ENCODE data around the gene MAST4.

Gene MAST4

GRCh38 chr5:66697796-66698564 lies 101.8 kb downstream of the MAST4 start:
- DNase-seq (ENCODE audit: low read depth in 2 of 2), result no peak

DNA sequence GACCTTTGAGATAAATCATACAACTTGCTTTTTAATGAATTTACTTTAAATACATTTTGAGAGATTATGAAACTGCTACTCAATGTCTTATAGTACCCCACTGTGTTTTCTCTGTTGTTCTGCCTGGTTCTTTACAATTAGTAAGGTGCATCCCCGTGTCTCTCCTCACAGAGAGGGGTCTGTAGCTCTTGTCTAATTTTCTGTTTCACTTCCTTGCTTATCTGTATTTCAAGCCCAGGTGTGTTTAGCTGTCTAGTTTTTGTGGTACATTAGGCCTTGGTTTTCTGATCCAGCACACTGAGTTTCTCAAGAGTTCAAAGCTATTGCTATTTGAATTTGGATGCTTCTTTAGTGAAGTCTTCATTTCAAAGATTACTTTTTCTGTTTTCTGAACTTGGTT lies 105.1 kb downstream of the MAST4 start:
- DNase-seq (ENCODE audit: low read depth in 2 of 2), result no peak

DNA sequence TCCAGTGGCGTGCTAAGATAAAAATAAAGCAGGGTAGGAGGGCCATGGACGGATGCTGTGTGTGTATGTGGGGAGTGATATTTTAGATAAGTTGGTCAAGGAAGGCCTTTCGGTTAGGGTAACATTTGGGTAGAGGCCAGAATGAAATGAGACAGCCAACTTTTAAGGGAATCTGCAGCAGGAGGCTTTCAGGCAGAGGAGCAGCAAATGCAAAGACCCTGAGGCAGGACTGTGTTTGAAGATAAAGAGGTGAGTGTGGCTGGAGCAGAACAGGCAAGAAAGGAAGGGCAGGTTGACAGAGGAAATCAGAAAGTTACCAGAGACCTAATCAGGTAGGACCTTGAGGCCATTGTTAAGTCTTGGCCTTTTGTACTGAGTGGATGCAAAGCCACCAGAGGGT lies 106.2 kb downstream of the MAST4 start:
- no peak for DNase-seq (ENCODE audit: low read depth in 2 of 2)

GRCh38 chr5:66704790-66705425 lies 108.7 kb downstream of the MAST4 start:
- DNase-seq (ENCODE audit: low read depth in 2 of 2), result no peak

DNA sequence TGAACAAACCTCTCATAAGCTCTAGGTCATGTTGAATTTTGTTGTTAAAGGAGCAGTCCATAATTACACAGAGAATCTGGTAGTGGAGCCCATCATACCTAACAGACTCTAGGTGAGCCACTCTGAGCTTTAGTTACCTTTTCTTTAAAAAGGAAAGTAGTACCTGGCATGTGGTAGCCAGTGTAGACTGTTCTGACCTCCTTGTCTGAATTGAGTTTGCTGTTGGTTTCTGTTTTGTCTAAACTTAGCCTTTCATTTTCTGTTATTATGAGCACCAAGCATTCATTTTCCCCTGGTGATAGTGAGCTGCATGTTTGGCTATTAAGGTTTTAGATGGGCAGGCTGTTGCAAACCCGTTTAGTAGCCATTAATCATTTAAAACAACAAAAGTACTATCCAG lies 112.2 kb downstream of the MAST4 start:
- no peak for DNase-seq (ENCODE audit: low read depth in 2 of 2)

DNA sequence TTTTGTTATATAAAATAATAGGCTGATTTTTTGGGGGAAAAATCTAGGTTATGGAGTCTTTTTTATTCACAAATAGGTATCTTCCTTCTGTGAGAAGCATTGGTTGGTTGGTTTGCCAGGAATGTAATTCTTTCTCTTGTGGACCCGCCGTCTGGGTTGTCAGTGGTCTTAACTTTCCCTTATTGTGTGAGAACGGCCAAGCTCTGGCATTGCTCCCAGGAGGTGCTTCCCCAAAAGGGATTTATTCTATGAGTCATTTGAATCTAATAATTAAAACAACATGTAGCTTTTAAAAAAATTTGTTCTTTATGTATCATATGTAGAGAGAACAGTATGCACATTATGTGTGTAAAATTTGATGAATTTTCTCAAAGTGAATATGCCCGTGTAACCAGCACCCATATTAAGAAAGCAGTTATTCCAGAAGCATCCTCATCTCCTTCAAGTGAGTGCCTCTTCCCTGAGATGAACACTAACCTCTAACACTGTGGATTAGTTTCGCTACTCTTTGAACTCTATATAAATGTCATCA lies 114.4 kb downstream of the MAST4 start:
- no peak for DNase-seq (ENCODE audit: low read depth in 2 of 2)

DNA sequence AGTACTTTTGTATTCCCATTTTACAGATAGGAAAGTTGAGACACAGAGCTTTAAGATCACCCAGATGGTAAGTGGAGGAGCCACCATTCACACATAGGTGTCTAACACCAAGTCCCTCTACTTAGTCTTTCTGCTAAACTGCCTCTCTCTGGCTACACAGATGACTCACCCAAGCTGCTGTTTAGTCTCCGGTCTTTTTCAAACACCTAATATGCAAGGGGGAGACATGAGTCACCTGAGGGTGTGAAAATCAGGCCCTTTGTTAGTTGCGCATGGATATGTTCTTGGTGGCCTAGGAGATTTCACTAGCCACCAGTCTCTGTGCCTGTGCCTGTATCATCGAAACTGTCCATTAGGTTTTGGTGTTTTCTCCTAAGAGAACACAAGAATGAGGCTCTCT lies 117.8 kb downstream of the MAST4 start:
- DNase-seq (ENCODE audit: low read depth in 2 of 2), result no peak

DNA sequence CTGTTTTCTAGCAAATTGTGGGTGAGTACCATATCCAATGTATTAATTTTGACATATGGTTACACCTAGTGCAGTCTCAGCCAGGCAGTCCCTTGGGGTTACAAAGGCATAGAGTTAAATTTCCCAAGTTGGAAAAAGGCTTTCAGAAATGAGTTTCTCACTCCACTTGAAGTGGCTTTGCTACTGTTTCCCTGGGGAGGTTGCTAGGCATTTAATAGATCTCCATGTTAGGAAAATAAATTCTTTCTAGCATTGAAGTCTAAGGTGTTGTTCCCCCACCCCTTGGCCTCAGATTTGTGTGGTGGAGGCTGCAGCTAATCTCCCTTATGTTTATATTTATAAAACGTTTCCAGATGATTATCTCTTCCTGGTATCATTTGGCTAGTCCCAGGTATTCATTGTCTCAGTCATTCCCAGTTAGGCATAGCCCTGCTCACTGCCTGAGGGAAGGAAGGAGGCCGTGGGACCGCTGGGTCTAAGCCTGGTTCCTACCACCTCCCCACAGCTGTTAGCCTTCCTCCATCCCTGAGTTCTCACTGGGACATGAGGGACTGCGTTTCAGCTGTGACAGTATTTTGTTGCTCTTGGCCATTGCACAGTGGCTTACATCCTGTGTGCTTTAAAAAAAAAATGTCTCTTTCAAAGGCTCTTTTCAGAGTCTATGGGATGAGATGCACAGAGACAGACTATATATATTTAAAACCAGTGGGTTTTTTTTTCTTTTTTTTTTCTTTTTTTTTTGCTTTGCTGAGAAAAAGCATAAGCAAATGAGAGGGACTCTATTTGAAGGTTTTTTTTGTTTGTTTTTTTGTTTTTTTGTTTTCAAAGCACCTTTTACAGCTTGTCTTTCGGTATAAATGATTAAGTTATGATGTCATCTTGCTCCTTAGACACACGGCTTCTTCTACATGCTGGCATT lies 121.5 kb downstream of the MAST4 start:
- DNase-seq (ENCODE audit: low read depth in 2 of 2), result no peak

DNA sequence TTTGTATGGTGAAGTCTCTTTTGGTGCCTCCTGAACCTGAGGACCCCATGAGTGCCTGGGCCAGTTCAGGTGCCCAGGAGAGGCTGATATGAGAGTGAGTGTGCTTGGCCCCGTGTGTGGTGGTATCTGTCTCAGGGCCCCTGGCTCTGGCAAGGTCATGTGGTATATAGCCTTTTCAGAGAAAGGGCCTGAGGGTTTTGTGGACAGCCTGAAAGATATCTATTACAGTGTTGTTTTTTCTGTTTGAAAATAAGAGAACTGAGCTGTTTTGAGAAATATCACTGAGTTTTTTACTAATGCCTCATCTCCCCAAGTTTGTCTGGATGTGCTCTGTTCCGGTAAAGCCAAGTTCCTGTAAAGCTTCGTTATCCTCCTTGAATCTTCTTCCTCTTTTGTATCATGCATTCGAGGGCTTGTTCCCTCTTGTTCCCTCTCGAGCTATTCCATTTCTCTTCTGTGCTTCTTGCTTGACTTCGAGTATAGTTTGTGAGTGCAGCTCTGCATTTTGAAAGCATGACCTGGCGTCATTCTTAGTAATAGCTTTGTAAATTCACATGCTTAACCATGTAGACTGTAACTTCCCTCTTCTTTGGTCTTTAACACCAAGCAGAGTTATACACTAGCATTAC lies 122.3 kb downstream of the MAST4 start:
- no peak for DNase-seq (ENCODE audit: low read depth in 2 of 2)

DNA sequence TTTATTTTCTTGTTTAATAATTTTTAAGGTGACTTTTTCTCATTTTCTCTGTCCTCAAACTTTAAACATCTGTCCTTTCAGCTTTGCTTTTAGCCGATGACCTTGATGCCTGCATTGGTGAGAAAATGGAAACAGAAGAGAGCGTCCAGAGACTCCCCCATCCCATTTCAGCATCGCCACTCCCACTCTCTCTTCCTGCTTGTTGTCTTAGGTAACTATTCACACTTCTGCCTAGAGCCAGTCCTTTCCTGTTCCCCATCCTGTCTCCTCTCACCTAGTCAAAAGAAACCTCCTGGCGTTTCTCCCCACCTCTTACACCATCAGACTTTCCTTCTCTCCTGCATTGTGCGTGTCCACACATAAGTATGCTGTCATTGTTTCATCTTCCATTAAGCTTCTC lies 124.6 kb downstream of the MAST4 start:
- no peak for DNase-seq (ENCODE audit: low read depth in 2 of 2)

DNA sequence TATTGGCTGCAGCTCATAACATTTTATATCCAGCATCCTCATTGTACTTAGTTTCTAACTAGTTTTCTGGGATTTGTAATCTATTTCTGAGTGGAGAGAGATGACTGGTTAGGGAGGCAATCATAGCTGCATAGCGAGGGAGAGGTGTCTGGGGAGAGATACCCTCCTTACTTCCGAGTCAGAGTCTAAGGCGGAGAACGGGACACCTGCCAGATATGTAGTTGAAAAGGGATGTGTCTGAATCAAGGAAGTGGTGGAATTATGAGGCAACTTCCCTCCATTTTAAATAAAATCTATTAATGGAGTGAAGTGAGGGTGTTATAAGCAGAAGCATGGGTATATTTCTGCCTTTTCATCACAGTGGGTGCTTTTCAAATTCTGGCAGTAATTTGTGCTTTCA lies 126.5 kb downstream of the MAST4 start:
- no peak for DNase-seq (ENCODE audit: low read depth in 2 of 2)

DNA sequence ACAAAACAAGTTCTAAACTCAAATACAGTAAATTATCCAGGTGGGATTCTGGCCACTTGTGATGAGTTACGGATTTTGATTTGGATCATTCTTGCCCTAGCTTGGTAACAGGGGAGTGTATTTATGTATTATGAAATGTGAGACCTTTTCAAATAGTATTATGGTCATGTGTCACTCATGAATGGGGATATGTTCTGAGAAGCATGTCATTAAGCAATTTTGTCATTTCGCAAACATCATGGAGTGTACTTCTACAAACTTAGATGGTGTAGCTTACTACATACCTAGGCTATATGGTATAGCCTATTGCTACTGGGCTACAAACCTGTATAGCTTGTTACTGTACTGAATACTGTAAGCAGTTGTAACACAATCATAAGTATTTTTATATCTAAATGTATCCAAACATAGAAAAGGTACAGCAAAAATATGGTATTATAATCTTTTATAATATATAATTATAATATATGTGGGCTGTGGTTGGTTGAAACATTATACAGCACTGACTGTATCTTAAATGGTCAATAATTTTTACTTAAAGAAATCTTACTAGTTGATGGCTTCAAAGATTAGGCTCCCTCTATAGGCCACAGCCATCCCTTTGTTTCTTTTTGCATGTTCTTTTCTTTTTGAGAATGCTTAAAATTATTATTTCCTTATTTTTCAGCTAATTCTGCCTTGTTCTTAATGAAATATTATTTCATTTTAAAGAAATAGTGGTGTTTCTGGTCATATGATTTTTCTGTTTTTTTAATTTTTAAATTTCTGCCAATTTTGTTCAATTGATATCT lies 128.4 kb downstream of the MAST4 start:
- no peak for DNase-seq (ENCODE audit: low read depth in 2 of 2)

DNA sequence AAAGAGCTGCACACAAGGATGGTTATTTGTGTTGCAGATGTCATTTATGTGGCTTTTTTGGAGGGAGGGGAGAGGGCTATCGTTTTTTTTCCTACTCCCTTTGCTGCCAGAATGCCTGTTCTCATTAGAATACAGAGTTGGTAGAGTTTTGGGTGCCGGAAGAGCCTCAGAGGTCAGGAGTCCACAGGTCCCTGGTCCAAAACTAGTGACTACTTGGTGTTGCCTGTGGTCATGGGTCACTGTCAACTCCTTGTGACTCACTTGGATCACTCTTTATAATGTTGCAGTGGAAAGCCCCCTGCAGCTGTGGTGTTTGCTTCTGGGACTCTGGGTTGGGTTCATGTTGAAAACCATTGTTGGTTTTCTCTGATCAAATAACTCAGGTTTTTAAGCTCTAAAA lies 131.4 kb downstream of the MAST4 start:
- DNase-seq (ENCODE audit: low read depth in 2 of 2), result no peak

GRCh38 chr5:66728049-66728448 lies 131.9 kb downstream of the MAST4 start:
- DNase-seq (ENCODE audit: low read depth in 2 of 2), result no peak

DNA sequence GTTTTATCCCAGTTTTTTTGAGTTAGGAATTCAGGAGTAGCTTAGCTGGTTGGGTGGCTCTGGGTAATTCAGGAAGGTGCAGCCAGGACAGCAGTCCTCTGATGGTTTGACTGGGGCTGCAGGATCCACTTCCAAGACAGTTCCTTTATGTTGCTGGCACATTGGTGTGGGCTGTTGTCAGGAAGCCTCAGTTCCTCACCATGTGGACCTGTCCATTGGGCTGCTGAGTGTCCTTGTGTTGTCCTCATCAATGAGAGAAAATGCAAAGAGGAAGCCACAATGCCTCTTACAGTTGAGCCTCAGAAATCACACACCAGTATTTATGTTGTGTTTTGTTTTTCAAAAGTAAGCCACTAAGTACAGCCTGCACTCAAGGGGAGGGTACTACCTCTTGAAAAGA lies 140.9 kb downstream of the MAST4 start:
- no peak for DNase-seq (ENCODE audit: low read depth in 2 of 2)

GRCh38 chr5:66738136-66738535 lies 141.9 kb downstream of the MAST4 start:
- no peak for DNase-seq (ENCODE audit: low read depth in 2 of 2)

- DNase-seq (ENCODE audit: low read depth in 2 of 2), result no peak
Measured at GRCh38 chr5:66739021-66739420, 142.8 kb downstream of the MAST4 start.

DNA sequence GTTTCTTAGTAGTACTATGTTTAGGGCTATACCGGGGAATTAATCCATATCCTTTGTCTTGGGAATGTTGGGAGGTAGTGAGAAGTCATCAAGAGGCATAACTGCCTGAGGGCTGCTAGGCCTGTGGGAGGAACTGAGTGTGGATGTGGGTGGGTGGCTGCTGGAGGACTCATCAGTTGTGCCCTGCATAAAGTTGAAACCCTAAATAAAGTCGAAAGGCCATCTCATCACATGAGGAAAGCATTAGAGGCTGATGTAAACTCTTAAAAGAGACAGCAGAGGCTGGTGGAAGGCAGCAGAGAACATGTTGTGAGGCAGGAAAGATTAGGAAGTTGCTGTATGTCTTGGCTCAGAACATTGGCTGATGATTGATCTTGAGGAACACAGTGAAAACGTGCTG lies 143.8 kb downstream of the MAST4 start:
- DNase-seq (ENCODE audit: low read depth in 2 of 2), result no peak

DNA sequence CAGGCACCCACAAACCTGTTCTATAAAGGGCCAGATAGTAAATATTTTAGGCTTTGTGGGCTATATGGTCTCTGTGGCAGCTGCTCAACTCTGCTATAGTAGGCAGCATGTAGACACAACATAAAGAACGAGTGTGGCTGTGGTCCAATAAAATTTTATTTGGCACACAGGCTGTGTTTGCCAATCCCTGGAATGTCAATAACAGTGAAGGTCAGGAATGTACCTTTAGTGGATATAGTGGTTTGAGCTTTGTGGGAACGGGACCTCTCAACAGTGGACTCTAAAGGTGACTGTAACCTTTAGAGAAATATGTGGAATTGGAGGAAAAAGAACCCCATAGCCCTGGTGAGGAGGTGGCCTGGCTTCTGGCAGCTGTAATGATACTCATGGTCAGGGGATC lies 145.2 kb downstream of the MAST4 start:
- no peak for DNase-seq (ENCODE audit: low read depth in 2 of 2)

GRCh38 chr5:66742083-66742895 lies 146.1 kb downstream of the MAST4 start:
- DNase-seq (ENCODE audit: low read depth in 2 of 2), result no peak
